DOHH2 (cell line): ENCODE results near the gene MLXIPL.

Source experiments
- H3F3A ChIP-seq: fragments of 200-600 bp; sonication (generic), shearing (Covaris generic); 2 replicates; pipeline ENCODE4 v1.6.0; 2016; ENCODE audit warnings: antibody characterized with exemption, mild to moderate bottlenecking; ENCODE audit not compliant: control insufficient read depth, insufficient read depth
- H3K27ac ChIP-seq: fragments of 200-600 bp; sonication (generic); 2 replicates; pipeline ENCODE4 v1.5.1; 2014; ENCODE audit warnings: low read depth, mild to moderate bottlenecking, low read length, moderate library complexity
- H3K27me3 ChIP-seq: fragments of 200-600 bp; sonication (generic); 2 replicates; pipeline ENCODE4 v1.6.1; 2014; ENCODE audit warnings: mild to moderate bottlenecking, low read length, mixed read lengths; ENCODE audit not compliant: control insufficient read depth
- H3K36me3 ChIP-seq: fragments of 200-600 bp; sonication (generic); 2 replicates; pipeline ENCODE4 v1.6.1; 2014; ENCODE audit warnings: mild to moderate bottlenecking, low read length, moderate library complexity, mixed read lengths; ENCODE audit not compliant: control insufficient read depth
- H3K4me1 ChIP-seq: fragments of 200-600 bp; sonication (generic); 2 replicates; pipeline ENCODE4 v1.6.1; 2014; ENCODE audit warnings: mild to moderate bottlenecking, low read length, mixed read lengths; ENCODE audit not compliant: control insufficient read depth
- H3K4me2 ChIP-seq: fragments of 200-600 bp; sonication (generic); 2 replicates; pipeline ENCODE4 v1.6.0; 2014; ENCODE audit warnings: mild to moderate bottlenecking, low read length, moderate library complexity
- H3K4me3 ChIP-seq: fragments of 200-600 bp; sonication (generic); 2 replicates; pipeline ENCODE4 v1.5.1; 2014; ENCODE audit warnings: mild to moderate bottlenecking, low read length, mixed read lengths
- H3K79me2 ChIP-seq: fragments of 200-600 bp; sonication (generic); 2 replicates; pipeline ENCODE4 v1.6.1; 2014; ENCODE audit warnings: mild to moderate bottlenecking, low read length, mixed read lengths; ENCODE audit not compliant: control insufficient read depth
- H3K9me2 ChIP-seq: fragments of 200-600 bp; sonication (generic); replicated peaks from 2 replicates; pipeline ENCODE4 v1.6.1; 2014; ENCODE audit warnings: mild to moderate bottlenecking, low read length, mixed read lengths; ENCODE audit not compliant: control insufficient read depth
- H3K9me3 ChIP-seq: fragments of 200-600 bp; sonication (generic); 2 replicates; pipeline ENCODE4 v1.6.1; 2014; ENCODE audit warnings: antibody characterized with exemption, low read length, mixed read lengths; ENCODE audit not compliant: control insufficient read depth, insufficient read depth
- H4K20me1 ChIP-seq: fragments of 200-600 bp; sonication (generic); 2 replicates; pipeline ENCODE4 v1.6.0; 2014; ENCODE audit warnings: low read depth, mild to moderate bottlenecking, antibody characterized with exemption, low read length, moderate library complexity; ENCODE audit not compliant: control insufficient read depth, insufficient read depth
- CTCF ChIP-seq: fragments of 200-600 bp; sonication (generic); IDR thresholded peaks from one replicate; pipeline ENCODE4 v1.5.1; 2014; ENCODE audit warnings: antibody characterized with exemption, mild to moderate bottlenecking, low read depth, low read length; ENCODE audit not compliant: poor library complexity, severe bottlenecking
- EZH2phosphoT487 ChIP-seq: fragments of 200-600 bp; sonication (generic); IDR thresholded peaks from 2 replicates; pipeline ENCODE4 v1.6.1; 2017; ENCODE audit warnings: borderline replicate concordance, mild to moderate bottlenecking, antibody characterized with exemption, low read length, moderate library complexity, mixed read lengths

MLXIPL gene

GRCh38 chr7:73572767-73573186 lies 51.5 kb downstream of the MLXIPL start:
- H3F3A ChIP-seq, result no peaks in the 10 kb centered on the region
- H3K27me3 ChIP-seq, result no peaks in the 10 kb centered on the region
- H3K4me3 ChIP-seq, result no peak overlapping the region
- H3K27ac ChIP-seq, result no peak overlapping the region
- no peak for TF ChIP-seq EZH2phosphoT487
- TF ChIP-seq CTCF, result no peak
- H3K9me2 ChIP-seq, result no peaks in the 10 kb centered on the region
- no peak overlapping the region for H3K4me2 ChIP-seq
- H3K4me1 ChIP-seq, result peaks cover 14% of the 10 kb centered on the region
- no peaks in the 10 kb centered on the region for H3K9me3 ChIP-seq
- peaks cover 32% of the 10 kb centered on the region for H3K79me2 ChIP-seq
- peaks cover 76% of the 10 kb centered on the region for H3K36me3 ChIP-seq
- 0 out of 2 replicates have a peak, but pooled peaks cover 3% of the 10 kb centered on the region for H4K20me1 ChIP-seq

DNA sequence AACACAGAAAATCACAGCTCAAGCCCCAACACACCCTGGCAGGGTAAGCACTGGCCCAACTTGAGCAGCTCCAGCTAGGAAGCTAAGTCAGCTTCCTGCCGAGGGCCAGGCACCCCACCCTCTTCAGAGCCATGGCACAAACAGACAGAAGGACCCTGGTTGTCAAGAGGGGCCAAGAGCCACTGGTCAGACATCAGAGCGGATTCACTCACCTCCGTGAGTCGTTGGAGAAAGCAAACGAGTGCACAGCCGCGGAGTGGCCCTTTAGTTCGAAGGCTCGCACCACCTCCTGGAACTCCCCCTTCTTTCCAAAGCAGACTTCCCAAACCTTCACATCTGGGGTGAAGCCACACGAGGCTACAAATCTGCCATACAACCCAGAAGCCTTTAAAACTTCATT lies 53.3 kb downstream of the MLXIPL start:
- H3K27ac ChIP-seq, result no peak overlapping the region
- no peaks in the 10 kb centered on the region for H3F3A ChIP-seq
- no peak overlapping the region for H3K4me3 ChIP-seq
- peaks cover 67% of the 10 kb centered on the region for H3K36me3 ChIP-seq
- H4K20me1 ChIP-seq, result no peaks in the 10 kb centered on the region
- peaks cover 14% of the 10 kb centered on the region for H3K79me2 ChIP-seq
- H3K27me3 ChIP-seq, result no peaks in the 10 kb centered on the region
- no peak overlapping the region for H3K4me2 ChIP-seq
- no peaks in the 10 kb centered on the region for H3K9me2 ChIP-seq
- peaks cover 3% of the 10 kb centered on the region; the same call in 1 of the 2 replicates for H3K4me1 ChIP-seq
- TF ChIP-seq CTCF (no peak), EZH2phosphoT487 (no peak)
- H3K9me3 ChIP-seq, result no peaks in the 10 kb centered on the region

DNA sequence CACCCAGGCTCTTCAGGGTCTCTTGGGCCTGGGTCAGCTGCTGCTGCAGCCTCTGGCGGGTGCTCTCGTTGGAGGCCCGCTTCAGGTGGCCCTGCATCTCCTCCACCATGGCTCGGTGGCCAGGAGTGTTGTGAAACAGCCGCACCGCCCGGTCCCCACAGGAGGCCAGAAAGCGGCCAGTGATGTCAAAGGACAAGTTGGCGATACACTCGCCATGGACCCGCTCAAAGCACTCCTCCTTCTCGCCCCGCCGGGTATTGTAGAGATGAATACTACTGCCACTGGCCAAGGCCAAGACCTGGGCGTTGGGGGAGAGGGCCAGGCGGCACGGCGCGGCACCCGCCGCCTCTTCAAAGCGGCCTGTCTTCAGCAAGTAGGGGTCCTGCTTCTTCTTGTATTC lies 53.8 kb downstream of the MLXIPL start:
- H3K4me1 ChIP-seq, result peaks cover 5% of the 10 kb centered on the region; the same call in 1 of the 2 replicates
- H4K20me1 ChIP-seq, result no peaks in the 10 kb centered on the region
- TF ChIP-seq EZH2phosphoT487, result no peak
- TF ChIP-seq CTCF, result no peak
- peaks cover 64% of the 10 kb centered on the region for H3K36me3 ChIP-seq
- no peaks in the 10 kb centered on the region for H3F3A ChIP-seq
- 0 out of 2 replicates have a peak, but pooled peaks cover 2% of the 10 kb centered on the region for H3K27me3 ChIP-seq
- H3K9me3 ChIP-seq, result no peaks in the 10 kb centered on the region
- H3K79me2 ChIP-seq, result peaks cover 10% of the 10 kb centered on the region
- no peak overlapping the region for H3K27ac ChIP-seq
- no peak overlapping the region for H3K4me3 ChIP-seq
- no peaks in the 10 kb centered on the region for H3K9me2 ChIP-seq
- no peak overlapping the region for H3K4me2 ChIP-seq
